ENCODE data around the gene KCNMA1.

GRCh38 chr10:77643795-77644468, 6.3 kb upstream of the KCNMA1 start:
- TF ChIP-seq CTCF (IDR thresholded peaks at IDR 0.05), result peak; percentile 81
- TF ChIP-seq ZFX (IDR thresholded peaks at IDR 0.05; ENCODE audit: borderline replicate concordance), result no peak

Measured in 22Rv1 (cell line).